ENCODE data around the gene ICOS.

Gene ICOS

DNA sequence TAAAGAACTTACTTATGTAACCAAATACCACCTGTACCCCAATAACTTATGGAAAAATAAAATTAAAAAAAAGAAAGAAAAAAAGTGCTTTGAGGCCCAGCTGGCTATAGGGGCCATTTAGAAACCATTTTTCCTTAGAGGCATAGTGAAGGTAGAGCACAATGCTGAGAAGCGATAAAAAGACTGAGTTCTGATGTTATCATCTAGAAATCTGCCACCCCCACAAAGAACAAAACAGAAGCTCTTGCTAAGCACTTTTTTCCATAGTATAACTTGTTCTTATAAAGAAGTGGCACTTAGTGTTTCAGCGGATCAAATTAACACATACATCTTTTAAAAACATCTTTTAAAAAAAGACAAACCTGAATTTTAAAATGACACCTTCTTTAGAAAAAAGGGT lies 51.4 kb downstream of the ICOS start:
- TF ChIP-seq CTCF (conservative IDR thresholded peaks at IDR 0.05; ENCODE audit: low read depth, low read length): no peak
- no peak for DNase-seq (ENCODE audit: low read depth)
- no peak overlapping the region for H3K4me3 ChIP-seq (ENCODE audit: low read length)

DNA sequence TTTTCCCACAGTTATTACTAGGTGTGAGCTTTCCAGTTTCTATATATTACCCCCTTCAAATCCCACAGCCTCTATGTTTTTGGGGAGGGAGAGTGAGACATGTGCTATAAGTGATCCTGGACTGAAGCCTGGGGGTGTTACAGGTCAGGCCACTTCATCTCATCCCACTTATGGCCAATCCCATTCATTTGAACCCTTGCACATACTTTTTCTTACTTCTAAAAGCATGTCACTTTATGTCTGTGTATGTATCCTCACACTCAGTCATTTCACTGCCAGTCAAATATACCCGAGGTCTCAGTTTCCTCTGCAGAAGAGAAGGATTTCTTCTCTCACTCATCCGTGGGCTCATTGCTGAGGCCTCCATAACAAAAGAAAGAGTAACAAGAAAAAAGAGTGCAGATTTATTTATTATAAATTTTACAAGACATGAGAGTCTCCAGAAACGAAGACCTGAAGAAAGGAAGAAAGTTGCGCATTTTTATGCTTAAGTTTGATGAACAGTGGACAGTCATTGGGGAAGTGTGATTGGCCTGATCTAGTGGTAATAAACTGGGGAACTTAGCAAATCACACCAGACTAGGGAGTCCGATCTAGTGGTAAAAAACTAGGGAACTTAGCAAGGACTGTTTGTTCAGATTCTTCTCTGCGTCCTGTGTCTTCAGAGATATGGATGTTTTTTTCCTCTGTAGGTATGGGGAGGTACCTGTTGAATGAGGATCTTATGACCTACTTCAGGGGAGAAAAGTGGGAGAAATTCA lies 52.1 kb downstream of the ICOS start:
- DNase-seq (ENCODE audit: low read depth): no peak
- no peak for TF ChIP-seq CTCF (conservative IDR thresholded peaks at IDR 0.05; ENCODE audit: low read depth, low read length)
- H3K4me3 ChIP-seq (ENCODE audit: low read length): no peak overlapping the region

DNA sequence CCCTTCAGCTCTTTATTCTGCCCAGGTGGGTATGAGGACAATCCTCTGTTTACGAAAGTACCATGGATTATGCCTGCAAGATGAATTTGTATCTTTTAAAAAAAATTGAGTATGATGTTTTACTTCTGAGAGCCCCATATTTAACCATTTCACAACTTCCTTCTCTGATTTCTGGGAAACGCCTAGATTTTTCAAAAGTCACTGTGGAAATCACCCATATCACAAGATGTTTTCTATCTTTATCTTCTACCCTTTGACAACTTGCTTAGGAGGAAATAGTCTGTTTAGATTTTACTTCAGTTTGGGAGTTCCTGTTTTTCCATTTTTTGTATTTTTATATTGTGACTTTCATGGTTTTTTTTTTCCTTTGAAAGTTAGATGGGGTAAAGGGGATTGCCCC lies 53.0 kb downstream of the ICOS start:
- no peak overlapping the region for H3K4me3 ChIP-seq (ENCODE audit: low read length)
- TF ChIP-seq CTCF (conservative IDR thresholded peaks at IDR 0.05; ENCODE audit: low read depth, low read length): no peak
- DNase-seq (ENCODE audit: low read depth): no peak

- H3K4me3 ChIP-seq (ENCODE audit: low read length): no peak overlapping the region
- no peak for TF ChIP-seq CTCF (conservative IDR thresholded peaks at IDR 0.05; ENCODE audit: low read depth, low read length)
- DNase-seq (ENCODE audit: low read depth): no peak
Observed at GRCh38 chr2:203992509-203992908, 55.9 kb downstream of the ICOS start.

- no peak overlapping the region for H3K4me3 ChIP-seq (ENCODE audit: low read length)
- TF ChIP-seq CTCF (conservative IDR thresholded peaks at IDR 0.05; ENCODE audit: low read depth, low read length): no peak
- DNase-seq (ENCODE audit: low read depth): no peak
Observed at GRCh38 chr2:203993011-203993410, 56.4 kb downstream of the ICOS start.

DNA sequence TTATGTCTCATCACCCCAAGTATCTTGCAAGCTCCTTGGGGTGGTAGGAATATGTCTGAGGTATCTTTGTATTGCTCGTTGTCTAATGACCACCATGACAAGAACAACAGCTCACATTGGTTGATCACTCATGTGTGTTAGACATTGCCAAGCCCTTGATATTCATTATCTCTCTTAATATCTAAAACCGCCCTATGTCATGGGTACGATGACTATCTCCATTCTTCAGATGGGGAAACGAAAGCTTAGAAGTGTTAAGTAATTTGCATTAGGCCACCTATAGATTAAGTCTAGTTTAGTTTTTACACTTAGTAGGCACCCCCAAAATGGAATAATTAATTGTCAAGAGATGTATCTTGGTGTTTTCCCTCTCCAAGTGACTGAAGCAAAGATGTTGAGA lies 57.0 kb downstream of the ICOS start:
- TF ChIP-seq CTCF (conservative IDR thresholded peaks at IDR 0.05; ENCODE audit: low read depth, low read length): no peak
- DNase-seq (ENCODE audit: low read depth): no peak
- H3K4me3 ChIP-seq (ENCODE audit: low read length): no peak overlapping the region

DNA sequence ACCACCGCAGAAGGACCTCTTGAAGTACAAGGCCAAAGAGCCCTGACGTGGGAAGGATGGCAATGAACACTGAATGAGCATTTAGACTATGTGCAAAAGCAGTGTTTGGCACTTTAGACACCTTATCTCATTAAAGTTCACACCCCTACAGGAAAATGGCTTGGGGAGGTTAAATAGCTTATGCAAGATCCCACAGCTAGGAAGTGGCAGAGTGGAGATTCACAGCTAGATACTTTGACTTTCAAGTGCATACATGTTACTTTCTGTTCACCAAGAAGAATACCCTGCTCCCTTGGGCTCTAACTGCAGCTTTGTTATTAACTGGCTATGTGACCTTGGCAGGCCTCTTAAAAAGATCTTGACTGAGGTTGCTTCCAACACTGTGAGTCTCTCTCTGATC lies 58.2 kb downstream of the ICOS start:
- no peak for DNase-seq (ENCODE audit: low read depth)
- TF ChIP-seq CTCF (conservative IDR thresholded peaks at IDR 0.05; ENCODE audit: low read depth, low read length): no peak

More for the DNA sequence above, 58.2 kb downstream of the ICOS start:
- H3K4me3 ChIP-seq (ENCODE audit: low read length): no peak overlapping the region
